Smooth muscle cell (in vitro differentiated cells): ENCODE measurements around the gene LCA5. TPM values are rescaled to one million over a fixed set of nuclear protein-coding genes. Genes with fewer than 3 reads are reported as not detected.
"Not testable (repeated sequence)": the region's sequence is repeated elsewhere in the genome, so short reads cannot be mapped to it uniquely, and the experiment has no call there.

Experiments
- DNase-seq: peaks from one replicate; lab custom pipeline; 2025; ENCODE audit not compliant: unreplicated experiment; lab: John Stamatoyannopoulos, UW
- H2AFZ ChIP-seq: fragments of 200-600 bp; sonication (generic); 2 replicates; pipeline ENCODE4 v1.6.0; 2016; ENCODE audit warnings: antibody characterized with exemption, low read depth, mild to moderate bottlenecking
- H3F3A ChIP-seq: fragments of 200-600 bp; sonication (generic); 2 replicates; pipeline ENCODE4 v1.6.0; 2017; ENCODE audit warnings: antibody characterized with exemption, low read depth
- H3K27ac ChIP-seq: fragments of 200-600 bp; sonication (generic); 2 replicates; pipeline ENCODE4 v1.5.1; 2016; ENCODE audit warnings: low read depth, mild to moderate bottlenecking
- H3K27me3 ChIP-seq: fragments of 200-600 bp; sonication (generic); 2 replicates; pipeline ENCODE4 v1.6.1; 2016; ENCODE audit warnings: low read depth, mild to moderate bottlenecking
- H3K36me3 ChIP-seq: fragments of 200-600 bp; sonication (generic); 2 replicates; pipeline ENCODE4 v1.5.1; 2016; ENCODE audit warnings: low read depth
- H3K4me1 ChIP-seq: fragments of 200-600 bp; sonication (generic); 2 replicates; pipeline ENCODE4 v1.5.1; 2016; ENCODE audit warnings: low read depth
- H3K4me2 ChIP-seq: fragments of 200-600 bp; sonication (generic); 2 replicates; pipeline ENCODE4 v1.6.0; 2016; ENCODE audit warnings: mild to moderate bottlenecking
- H3K4me3 ChIP-seq: fragments of 200-600 bp; sonication (generic); 2 replicates; pipeline ENCODE4 v1.5.1; 2016; ENCODE audit warnings: mild to moderate bottlenecking
- H3K79me2 ChIP-seq: fragments of 200-600 bp; sonication (generic); 2 replicates; pipeline ENCODE4 v1.6.0; 2016; ENCODE audit warnings: low read depth, mild to moderate bottlenecking
- H3K9ac ChIP-seq: fragments of 200-600 bp; sonication (generic); 2 replicates; pipeline ENCODE4 v1.6.0; 2016; ENCODE audit warnings: low read depth
- H3K9me3 ChIP-seq: fragments of 200-600 bp; sonication (generic); replicated peaks from 2 replicates; pipeline ENCODE4 v1.5.1; 2016; ENCODE audit warnings: low read depth
- H4K20me1 ChIP-seq: fragments of 200-600 bp; sonication (generic); 2 replicates; pipeline ENCODE4 v1.6.0; 2016; ENCODE audit warnings: low read depth
- WGBS: methylation state at CpG from one replicate; pipeline ENCODE4 v1.1.7; 2016; ENCODE audit warnings: low lambda C conversion rate; 5-methylcytosine and 5-hydroxymethylcytosine counted together
- polyA plus RNA-seq: library from polyadenylated mRNA; unstranded; fragments of >200 nt; fragmentation: Nextera tagmentation; extraction: Ambion mirVana; gene quantifications from 2 replicates; pipeline ENCODE4 v1.2.1, GENCODE V29; 2016
- total RNA-seq: library from RNA; depleted of rRNA; stranded (reverse); fragments of >200 nt; gene quantifications from 2 replicates; pipeline ENCODE4 v1.2.3, GENCODE V29; 2014
- TF ChIP-seq, protein P1 (sequence below): fragments of 200-600 bp; sonication (generic); IDR thresholded peaks from 2 replicates; pipeline ENCODE4 v1.5.1; 2017; ENCODE audit warnings: borderline replicate concordance, mild to moderate bottlenecking, antibody characterized with exemption; ENCODE audit not compliant: insufficient read depth, poor library complexity, severe bottlenecking

LCA5 gene
- 8.9 and 12.9 TPM in 2 replicates for total RNA-seq
- polyA plus RNA-seq = 3.0 and 4.6 TPM in 2 replicates

DNA sequence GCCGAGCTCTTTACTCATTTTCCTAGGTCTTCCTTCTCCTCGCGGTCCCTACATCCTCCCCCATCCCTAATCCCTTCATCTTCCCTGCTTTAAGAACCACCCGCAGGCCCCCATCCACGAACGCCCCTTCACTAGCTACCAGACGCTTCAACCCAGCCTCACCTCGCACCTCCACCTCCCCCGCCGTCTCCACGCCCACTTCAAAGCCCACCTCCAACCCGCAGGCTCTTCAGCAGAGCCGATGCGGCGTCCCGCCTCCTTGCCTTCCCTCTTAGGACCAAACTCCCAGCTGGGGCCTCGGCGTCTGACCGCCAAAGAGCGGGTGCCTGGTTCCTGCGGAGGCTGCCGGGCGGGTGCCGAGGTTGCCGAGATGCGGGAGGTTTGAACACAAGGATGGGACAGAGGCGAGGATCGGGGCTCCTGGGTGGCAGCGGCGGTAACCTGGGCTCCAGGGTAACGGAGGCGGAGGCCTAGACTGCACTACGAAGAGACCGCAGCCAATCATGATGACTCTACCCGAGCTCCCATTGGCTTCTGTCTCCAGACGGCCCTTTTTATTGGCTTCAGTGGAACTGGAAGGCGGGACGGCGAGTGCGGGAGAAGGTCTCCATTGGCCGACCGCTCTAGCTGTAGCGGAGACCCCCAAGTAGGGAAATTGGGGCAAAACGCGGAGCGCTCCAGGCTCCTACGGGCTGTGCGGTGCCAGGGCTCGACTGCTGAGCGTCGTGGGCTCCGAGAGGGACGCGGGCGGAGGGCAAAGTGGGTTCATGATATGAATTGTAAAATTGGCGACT lies at the start of gene LCA5:
Gene LCA5, minus strand, starts transcription at position 477 of the 794 bp plus-strand sequence. CDS start 18,536 bp downstream, outside the sequence.
- peak within 1 kb of the TSS; percentile 89 for H3K4me3 ChIP-seq
- 1% methylated on average over 56 of the region's 56 CpGs for WGBS
- H3K9me3 ChIP-seq = no peaks in the 10 kb centered on the region
- H3K4me2 ChIP-seq = peak within 1 kb of the TSS; percentile 91
- H3K36me3 ChIP-seq = no peaks in the 10 kb centered on the region
- no peaks in the 10 kb centered on the region for H3K27me3 ChIP-seq
- H4K20me1 ChIP-seq = no peaks in the 10 kb centered on the region
- TF ChIP-seq, protein P1, sequence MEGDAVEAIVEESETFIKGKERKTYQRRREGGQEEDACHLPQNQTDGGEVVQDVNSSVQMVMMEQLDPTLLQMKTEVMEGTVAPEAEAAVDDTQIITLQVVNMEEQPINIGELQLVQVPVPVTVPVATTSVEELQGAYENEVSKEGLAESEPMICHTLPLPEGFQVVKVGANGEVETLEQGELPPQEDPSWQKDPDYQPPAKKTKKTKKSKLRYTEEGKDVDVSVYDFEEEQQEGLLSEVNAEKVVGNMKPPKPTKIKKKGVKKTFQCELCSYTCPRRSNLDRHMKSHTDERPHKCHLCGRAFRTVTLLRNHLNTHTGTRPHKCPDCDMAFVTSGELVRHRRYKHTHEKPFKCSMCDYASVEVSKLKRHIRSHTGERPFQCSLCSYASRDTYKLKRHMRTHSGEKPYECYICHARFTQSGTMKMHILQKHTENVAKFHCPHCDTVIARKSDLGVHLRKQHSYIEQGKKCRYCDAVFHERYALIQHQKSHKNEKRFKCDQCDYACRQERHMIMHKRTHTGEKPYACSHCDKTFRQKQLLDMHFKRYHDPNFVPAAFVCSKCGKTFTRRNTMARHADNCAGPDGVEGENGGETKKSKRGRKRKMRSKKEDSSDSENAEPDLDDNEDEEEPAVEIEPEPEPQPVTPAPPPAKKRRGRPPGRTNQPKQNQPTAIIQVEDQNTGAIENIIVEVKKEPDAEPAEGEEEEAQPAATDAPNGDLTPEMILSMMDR = no peak
- H3K4me1 ChIP-seq = peaks cover 3% of the 10 kb centered on the region
- DNase-seq = peak; percentile 88
- H3K27ac ChIP-seq = peak within 1 kb of the TSS; percentile 93
- H3K79me2 ChIP-seq = peaks cover 38% of the 10 kb centered on the region
- no peaks in the 10 kb centered on the region for H3F3A ChIP-seq
- H2AFZ ChIP-seq = peak within 1 kb of the TSS; percentile 97
- peak within 1 kb of the TSS; percentile 95 for H3K9ac ChIP-seq

GRCh38 chr6:79586548-79586947 lies 49.3 kb upstream of the LCA5 start:
- Histone ChIP-seq H3F3A (no peaks in the 10 kb centered on the region), H2AFZ (no peak overlapping the region), H4K20me1 (no peaks in the 10 kb centered on the region), H3K4me3 (no peak overlapping the region), H3K79me2 (no peaks in the 10 kb centered on the region), H3K4me1 (no peaks in the 10 kb centered on the region), H3K36me3 (no peaks in the 10 kb centered on the region), H3K9me3 (no peaks in the 10 kb centered on the region), H3K27ac (no peak overlapping the region), H3K4me2 (no peak overlapping the region), H3K9ac (no peak overlapping the region), H3K27me3 (no peaks in the 10 kb centered on the region)
- TF ChIP-seq, protein P1 = peak; percentile 29
- no peak for DNase-seq

DNA sequence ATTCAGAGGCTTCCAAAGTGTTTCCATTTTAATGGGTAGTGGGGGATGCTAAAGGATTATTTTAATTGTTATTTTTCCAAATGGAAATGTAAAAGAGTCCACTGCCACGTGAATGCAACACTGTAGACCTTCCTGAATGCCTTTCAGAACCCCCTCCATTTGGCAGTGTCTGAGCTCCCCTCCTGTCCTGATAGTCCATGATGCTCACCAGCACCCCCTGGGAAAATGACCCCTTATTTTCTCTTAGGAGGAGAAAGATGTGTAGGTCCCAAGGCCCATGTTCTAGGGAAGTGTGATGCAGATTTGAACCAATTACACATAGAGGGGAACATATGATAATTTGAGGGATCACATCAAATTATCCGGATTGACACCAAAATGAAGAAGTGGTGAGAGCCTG lies 47.1 kb upstream of the LCA5 start:
- no peaks in the 10 kb centered on the region for H3K79me2 ChIP-seq
- no peaks in the 10 kb centered on the region for H3K27me3 ChIP-seq
- DNase-seq = no peak
- H3K4me3 ChIP-seq = no peak overlapping the region
- TF ChIP-seq, protein P1 = no peak
- H3K36me3 ChIP-seq = no peaks in the 10 kb centered on the region
- no peak overlapping the region for H3K4me2 ChIP-seq
- H3F3A ChIP-seq = no peaks in the 10 kb centered on the region
- H3K9me3 ChIP-seq = no peaks in the 10 kb centered on the region
- no peaks in the 10 kb centered on the region for H4K20me1 ChIP-seq
- H3K9ac ChIP-seq = no peak overlapping the region
- no peak overlapping the region for H3K27ac ChIP-seq
- H2AFZ ChIP-seq = no peak overlapping the region
- 83% methylated on average over 2 of the region's 2 CpGs for WGBS
- H3K4me1 ChIP-seq = no peaks in the 10 kb centered on the region

- not testable (repeated sequence) for H3K4me2 ChIP-seq, H4K20me1 ChIP-seq, H3F3A ChIP-seq, H3K4me3 ChIP-seq, H3K27me3 ChIP-seq, H3K27ac ChIP-seq, H2AFZ ChIP-seq, H3K9ac ChIP-seq, H3K36me3 ChIP-seq, H3K9me3 ChIP-seq, H3K79me2 ChIP-seq, DNase-seq
- 96% methylated on average over 6 of the region's 6 CpGs for WGBS
- H3K4me1 ChIP-seq = peaks cover 14% of the 10 kb centered on the region
Measured at GRCh38 chr6:79577926-79578325, 40.7 kb upstream of the LCA5 start.
